COLO829 (cell line): ENCODE measurements around the gene OR5H1.
"Not testable (repeated sequence)": the region's sequence is repeated elsewhere in the genome, so short reads cannot be mapped to it uniquely, and the experiment has no call there.

Experiments used
- DNase-seq: peaks from one replicate; pipeline ENCODE4 v3.0.0; 2012; ENCODE audit warnings: low spot score

Gene OR5H1

DNA sequence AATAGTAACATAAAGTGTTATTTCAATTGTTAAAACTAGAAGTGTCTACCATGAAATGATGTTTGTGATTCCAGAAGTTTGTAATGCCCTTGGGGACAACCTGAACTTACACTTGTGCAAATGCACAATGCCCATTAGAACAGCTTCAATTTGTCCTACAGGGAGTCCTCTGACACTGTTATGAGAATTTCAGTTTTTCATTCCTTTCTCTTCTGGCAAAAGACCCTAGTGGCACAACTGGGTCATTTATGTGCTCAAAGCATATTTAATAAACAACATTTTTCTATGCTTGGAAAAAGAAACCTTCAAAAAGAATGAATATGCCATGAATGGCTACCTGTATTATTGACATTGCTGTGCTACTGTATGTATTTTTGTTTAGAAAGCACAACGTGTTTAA lies at the start of gene OR5H1:
Gene OR5H1, plus strand, starts transcription at position 301 of the 400 bp plus-strand sequence. CDS start 1,977 bp downstream, outside the sequence.
- no peak for DNase-seq

DNA sequence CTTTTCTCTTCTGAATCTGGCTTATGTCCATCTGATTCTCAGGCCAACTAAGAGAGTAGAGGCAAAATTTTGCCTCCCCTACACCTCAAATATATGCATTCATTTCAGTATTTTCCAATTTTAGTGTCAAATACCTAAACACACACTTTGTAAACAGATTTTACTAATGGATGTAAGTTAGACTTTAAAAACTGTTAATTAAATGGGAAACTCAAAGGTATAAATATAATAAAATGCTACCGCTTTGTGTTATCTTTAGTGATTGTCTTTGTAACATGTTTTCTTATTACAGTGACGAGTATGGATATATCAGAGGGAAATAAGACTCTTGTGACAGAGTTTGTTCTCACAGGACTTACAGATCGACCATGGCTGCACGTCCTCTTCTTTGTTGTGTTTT lies 43.6 kb upstream of the OR5H1 start, which contains the start of gene OR5AC2:
Gene OR5AC2, plus strand, starts transcription at position 301 of the 400 bp plus-strand sequence. Its CDS starts 0 bp downstream, at position 301.
- no peak for DNase-seq

DNA sequence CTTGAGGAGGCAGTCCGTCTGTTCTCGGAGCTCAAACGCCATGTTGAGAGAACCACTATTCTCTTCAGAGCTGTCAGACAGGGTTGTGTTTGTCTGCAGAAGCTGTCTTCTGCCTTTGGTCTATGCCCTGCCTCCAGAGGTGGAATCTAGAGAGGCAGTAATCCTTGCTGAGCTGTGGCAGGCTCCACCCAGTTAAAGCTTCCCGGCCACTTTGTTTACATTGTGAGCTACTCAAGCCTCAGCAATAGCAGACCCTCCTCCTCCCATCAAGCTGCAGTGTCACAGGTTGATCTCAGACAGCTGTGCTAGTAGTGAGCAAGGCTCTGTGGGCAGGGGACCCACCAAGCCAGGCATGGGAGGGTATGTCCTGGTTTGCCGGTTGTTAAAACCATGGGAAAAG lies 34.6 kb upstream of the OR5H1 start:
- no peak for DNase-seq

DNA sequence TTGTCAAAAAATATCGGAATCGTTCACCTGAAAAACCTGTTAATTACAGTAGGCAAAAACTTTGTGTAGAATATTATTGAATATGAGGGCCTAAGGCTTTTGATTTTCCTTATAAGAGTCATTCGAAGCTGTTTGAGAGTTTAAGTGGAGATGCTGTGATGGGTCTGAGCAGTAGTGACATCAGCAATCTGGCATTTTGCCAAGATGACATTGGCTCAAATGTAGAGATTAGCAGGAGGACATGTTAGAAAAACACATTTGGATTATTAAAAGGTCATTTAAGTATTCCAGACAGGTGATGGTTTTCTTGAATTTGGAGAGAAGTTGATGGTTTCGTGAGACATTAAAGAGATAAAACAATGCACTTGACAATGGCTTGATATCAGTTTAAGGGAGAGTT lies 30.7 kb upstream of the OR5H1 start:
- no peak for DNase-seq

DNA sequence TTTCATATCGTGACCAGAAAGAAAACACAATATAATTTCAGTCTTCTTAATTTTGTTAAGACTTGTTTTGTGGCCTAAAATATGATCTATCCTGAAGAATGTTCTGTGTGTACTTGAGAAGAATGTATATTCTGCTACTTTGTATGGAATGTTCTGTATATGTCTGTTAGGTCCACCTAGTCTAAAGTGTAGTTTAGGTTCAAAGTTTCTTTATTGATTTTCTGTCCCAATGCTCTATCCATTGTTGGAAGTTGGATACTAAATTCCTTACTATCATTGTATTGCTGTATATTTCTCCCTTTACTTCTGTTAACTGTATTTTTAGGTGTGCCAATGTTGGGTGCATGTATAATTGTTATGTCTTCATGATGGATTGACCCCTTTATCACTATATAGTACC lies 22.4 kb upstream of the OR5H1 start:
- no peak for DNase-seq

DNA sequence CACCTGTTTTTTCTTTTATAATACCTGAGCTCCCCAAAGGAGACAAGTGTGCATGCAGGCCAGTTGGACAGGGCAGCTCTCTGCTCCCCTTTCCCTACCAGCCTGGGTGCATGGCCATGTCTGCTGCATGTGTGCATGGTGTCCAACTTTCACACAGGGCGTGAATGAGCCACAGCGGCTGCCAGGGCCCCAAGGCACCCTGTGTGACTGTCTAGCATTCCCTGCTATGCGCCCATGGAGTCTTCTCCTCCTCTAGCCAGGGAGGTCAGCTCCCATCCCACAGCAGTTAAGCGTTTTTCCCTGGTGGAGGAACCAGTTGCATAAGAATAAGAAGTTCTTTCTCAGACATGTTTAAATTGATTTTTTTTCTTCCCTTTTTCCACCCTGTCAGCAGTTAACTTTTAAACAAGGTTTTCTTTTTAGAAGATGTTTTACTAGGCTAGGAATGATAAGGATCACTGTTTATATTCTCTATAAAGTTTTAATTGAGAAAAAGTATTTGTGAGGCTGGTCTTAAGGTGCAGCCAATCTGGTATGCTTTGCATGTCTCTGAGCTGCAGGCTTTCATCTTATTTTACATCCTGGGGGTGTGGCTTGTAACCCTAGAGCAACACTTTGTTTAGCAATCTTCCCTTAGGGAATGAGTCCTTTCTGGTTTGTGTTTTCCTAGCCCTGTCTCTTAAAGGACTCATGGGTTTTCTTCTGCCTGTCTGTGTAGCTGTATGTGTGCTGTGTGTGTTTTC lies 20.5 kb upstream of the OR5H1 start:
- DNase-seq: peak; percentile 3

DNA sequence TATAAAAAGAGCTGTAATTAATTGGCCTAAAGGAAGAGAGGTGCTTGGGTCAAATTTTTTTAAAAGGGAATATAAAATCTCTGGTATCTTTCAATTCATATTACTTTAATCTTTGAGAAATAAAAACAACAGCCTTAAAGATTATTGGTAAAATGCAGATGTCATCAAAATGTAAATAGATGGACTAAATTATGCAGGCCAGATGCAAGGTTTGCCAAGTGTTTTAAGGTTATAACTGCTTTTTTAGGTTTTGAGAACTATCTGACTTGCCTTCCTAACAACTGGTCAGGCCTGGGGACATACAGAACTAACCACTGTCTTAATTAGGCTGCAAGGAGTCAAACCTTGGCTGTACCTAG lies 20.0 kb upstream of the OR5H1 start:
- DNase-seq: no peak

DNA sequence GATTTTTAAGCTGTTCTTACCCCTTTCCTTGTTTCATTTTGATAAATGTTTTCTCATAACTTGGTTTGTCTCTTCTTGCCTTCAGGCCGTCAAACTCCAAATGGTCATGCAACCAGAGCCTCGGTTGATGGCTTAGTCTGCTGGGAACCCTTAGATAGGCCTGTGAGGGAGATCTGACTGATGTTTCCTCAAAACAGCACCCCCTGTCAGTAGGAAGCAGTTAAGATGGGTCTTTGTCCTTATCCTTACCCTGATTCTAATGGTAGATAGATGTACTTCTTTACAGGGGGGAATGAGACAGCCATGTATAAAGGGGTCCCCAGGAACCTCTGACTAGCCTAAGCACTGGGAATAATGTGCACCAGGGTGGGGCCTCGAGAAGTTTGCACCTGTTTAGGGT lies 16.3 kb upstream of the OR5H1 start:
- DNase-seq: no peak

DNA sequence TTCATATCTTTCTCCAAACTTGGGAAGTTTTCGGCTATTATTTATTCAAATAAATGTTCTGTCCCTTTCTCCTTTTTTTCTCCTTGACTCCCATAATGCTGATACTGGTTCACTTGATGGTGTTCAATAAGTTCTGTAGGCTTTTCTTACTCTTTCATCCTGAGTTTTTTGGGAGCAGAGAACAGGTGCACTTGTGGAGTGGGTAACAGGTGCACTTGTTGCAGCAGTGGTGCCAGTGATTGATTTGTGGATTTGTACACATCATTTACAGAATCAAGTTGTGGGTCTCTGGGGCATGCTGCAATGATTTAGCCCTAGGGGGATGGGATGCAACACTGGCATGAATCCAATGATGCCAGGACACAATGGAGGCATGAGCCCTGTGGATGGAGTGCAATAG lies 14.8 kb upstream of the OR5H1 start:
- DNase-seq: no peak

DNA sequence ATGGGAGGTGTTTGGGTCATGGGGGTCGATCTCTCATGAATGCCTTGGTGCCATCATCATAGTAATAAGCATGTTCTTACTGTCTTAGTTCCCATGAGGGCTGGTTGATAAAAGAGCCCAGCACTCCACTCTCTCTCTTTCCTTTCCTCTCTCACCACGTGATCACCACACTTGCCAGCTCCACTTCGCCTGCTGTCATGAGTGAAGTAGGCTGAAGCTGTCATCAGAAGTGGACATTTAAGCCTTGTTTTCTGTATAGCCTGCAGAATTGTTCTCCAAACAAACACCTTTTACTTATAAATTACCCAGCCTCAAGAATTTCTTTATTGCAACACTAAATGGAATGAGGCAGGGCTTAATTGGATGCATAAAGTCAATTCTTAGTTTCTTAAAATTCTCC lies 6.1 kb downstream of the OR5H1 start:
- no peak for DNase-seq

DNA sequence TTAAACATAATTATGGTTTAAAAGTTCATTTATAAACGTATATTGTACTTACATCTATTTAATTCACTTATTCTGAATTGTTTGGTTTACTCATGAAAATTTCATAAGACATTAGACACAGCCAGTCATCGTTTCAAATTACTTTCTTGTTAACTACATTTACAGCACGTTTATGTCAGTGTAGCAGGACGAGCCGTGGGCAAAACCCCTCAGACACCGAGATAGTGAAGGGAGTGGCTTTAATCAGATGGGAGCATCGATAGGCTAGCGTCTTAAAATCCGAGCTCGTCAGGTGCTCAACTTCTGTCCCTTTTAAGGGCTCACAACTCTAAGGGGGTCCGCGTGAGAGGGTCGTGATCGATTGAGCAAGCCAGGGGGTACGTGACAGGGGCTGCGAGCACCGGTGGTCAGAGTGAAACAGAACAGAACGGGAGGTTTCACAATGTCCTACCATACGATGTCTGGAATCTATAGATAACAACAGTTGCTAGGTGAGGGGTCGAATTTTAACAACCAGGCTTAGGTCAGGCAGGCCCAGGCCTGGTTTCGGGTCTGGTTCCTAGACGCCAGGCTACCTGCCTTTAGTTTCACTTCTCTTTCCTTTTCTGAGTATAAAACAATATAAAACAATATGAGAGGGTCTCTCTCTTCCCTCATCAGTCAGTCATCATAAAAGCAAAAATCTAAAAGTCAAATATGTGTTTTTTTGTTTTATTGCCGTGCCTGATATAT lies 7.5 kb downstream of the OR5H1 start:
- not testable (repeated sequence) for DNase-seq

DNA sequence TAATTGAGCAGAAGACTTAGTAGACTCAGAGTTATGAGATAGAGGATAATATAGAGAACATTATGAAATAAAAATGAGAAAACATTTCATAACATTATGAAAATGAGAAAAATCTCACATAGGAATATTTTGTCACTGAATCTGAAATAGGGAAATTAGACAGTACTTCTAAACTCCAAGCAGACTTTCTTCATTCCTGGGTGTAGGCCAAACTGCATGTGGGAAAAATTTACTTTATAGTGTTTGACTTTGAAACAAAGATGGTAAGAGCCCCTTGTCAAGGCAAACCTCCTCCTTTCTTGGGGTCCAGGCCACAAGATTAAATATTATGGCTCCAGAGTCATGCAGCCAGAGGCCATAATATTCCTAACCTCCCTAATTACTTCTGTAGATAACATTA lies 10.0 kb downstream of the OR5H1 start:
- DNase-seq: no peak

DNA sequence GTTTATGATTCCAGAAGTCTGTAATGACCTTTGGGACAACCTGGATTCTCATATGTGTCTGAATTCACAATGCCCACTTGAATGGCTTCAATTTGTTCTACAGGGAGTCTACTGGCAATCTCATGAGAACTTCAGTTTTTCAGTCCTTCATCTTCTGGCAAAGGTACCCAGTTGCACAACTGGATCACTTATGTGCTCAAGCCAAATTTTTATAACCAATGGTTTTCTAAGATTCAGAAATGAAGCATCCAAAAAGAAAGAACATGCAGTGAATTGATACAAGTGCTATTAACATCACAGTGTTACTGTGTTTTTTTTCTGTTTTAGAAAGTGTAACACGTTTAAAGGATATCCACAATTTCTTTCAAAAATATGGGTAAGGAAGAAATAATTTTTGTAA lies 16.7 kb downstream of the OR5H1 start, which contains the start of gene OR5H14:
Gene OR5H14, plus strand, starts transcription at position 301 of the 400 bp plus-strand sequence. CDS start 1,907 bp downstream, outside the sequence.
- DNase-seq: no peak

DNA sequence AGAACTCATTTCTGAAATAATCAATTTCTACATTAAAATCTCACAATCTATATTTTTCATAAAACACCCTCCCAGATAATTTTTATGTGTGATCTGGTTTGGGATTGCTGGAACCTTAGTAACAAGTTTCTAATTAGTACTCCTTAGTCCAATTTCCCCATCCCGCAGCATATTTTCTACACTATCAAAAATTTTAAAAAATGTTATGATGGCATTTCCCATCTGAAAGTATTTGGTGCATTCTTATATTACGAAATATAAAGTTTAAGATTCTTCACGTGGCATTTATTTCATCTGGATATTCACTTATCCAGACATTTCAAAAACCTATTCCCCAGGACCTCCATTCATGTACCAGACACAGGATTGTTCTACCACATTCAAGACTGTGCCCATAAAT lies 18.2 kb downstream of the OR5H1 start:
- no peak for DNase-seq

DNA sequence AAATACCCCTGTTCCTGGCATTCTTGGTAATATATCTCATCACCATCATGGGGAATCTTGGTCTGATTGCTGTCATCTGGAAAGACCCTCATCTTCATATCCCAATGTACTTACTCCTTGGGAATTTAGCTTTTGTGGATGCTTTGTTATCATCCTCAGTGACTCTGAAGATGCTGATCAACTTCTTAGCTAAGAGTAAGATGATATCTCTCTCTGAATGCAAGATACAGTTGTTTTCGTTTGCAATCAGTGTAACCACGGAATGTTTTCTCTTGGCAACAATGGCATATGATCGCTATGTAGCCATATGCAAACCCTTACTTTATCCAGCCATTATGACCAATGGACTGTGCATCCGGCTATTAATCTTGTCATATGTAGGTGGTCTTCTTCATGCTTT lies 18.9 kb downstream of the OR5H1 start:
- not testable (repeated sequence) for DNase-seq

DNA sequence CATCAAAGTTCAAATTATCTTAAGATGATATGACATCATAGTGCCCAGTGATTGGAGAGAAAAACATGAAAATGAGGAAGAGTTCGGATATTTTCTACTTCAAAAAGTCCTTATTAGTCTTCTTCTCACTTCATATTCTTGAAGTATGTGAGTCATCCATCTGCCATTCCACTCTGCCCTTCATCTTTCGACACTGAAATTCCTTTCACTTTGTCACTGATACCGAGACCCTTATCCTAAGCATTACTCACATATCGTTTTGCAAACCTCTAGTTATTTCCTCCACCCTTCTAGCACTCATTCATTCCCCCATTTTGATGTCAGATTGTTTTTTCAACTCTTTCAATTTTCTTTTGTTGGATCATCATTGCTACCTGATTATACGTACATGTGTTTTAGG lies 20.7 kb downstream of the OR5H1 start:
- no peak for DNase-seq

DNA sequence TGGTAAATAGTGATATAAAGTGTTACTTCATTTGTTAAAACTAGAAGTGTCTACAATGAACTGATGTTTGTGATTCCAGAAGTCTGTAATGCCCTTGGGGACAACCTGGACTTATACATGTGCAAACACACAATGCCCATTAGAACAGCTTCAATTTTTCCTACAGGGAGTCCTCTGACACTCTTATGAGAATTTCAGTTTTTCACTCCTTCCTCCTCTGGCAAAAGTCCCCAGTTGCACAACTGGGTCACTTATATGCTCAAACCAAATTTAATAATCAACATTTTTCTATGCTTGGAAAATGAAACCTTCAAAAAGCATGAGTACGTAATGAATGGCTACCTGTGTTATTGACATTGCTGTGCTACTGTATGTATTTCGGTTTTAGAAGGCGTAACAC lies 35.9 kb downstream of the OR5H1 start, which contains the start of gene OR5H15:
Gene OR5H15, plus strand, starts transcription at position 301 of the 400 bp plus-strand sequence. CDS start 2,004 bp downstream, outside the sequence.
- DNase-seq: no peak

DNA sequence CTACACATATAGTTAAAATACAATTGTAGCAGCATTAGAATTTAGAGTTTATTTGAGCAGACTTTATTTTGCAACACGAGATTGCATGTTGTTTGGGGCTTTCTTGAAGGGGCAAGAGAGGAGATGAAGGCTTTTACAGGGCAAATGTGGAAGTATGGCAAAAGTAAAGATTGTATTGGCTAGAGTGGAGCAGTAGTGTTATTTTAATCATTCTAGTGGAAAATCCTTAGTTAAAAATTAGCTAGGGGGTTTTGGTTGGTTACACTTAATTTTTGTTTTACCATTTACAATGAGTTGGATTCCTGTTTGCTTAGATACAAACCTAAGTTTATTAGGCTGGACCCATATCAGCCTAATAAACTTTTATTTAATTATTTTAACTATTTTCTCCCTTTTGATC lies 40.5 kb downstream of the OR5H1 start:
- DNase-seq: no peak

DNA sequence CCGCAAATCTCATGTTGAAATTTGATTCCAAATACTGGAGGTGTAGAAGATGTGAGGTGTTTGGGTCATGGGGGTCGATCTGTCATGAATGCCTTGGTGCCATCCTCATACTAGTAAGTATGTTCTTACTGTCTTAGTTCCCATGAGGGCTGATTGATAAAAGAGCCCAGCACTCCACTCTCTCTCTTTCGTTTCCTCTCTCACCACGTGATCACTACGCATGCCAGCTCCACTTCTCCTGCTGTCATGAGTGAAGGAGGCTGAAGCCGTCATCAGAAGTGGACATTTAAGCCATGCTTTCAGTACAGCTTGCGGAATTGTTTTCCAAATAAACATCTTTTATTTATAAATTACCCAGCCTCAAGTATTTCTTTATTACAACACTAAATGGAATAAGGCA lies 42.1 kb downstream of the OR5H1 start:
- DNase-seq: peak; percentile 18

DNA sequence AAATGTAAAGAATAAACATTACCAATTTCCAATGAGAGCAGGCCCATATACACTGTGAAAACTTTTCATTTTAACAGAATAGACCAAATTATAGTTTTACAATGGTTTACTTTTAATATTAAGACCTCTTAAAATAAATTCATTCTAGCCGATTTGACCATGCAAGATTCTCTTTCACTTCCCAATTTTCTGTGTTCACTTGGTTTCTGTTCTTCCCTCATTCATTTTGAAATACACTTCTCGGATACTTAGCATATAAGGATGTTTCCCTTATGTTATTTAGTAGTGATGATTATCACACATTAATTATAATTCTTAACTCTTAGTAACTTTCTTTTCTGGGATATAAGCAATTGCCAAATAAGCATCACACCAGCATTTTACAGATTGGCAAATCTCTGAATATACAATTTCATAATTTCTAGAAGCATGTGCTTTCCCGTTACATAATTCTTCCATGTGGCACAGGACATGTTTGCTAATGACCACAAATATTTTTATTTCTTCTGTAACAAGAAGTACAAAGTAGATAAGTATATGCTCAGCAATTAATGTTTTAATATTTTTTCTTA lies 49.9 kb downstream of the OR5H1 start:
- DNase-seq: no peak

DNA sequence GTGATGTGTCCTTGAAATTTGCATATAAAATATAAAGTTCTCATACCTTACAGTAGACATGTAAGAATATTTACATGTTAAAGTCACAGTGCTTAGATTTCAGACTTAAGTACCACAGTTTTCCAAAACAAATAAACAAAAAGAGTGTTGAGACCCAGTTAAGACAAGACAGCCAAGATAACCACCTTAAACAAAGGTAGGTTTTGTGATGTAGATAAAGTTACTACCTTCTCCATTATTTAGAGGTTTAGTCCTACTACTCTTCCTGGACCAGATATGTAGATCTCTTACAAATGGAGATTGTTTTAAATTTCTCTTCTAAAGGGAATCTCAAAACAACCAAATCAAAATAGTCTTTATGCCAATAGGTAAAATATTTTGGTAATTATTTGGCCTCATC lies 51.7 kb downstream of the OR5H1 start:
- no peak for DNase-seq

DNA sequence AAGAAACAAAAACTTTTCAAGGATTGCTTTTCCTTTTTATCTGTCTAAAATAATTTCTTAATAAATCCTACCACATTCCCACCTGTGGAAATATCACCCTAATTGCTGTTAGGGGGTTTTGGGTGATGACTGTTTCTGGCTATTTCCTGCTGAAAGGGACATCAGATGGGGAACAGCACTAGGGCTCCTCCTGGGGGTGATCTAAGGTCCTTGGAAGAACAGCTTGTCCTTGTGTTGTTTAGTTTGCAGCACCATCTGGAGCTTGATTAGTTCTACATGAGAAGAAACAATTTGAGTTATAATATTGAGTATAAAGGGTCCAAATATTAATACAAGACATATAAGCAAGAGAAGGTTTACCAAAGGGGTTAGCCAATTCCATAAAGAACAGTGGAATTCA lies 54.7 kb downstream of the OR5H1 start:
- no peak for DNase-seq
